Colon (tissue), 2 donors: ENCODE results near the gene RXRB.

Experiments
- FAIRE-seq: peaks from 2 replicates; lab custom pipeline; 2012; peaks lifted over from hg19 to GRCh38; lab: Jason Lieb, UNC
- donor health status: control.
- donor health status: control.

The RXRB gene

DNA sequence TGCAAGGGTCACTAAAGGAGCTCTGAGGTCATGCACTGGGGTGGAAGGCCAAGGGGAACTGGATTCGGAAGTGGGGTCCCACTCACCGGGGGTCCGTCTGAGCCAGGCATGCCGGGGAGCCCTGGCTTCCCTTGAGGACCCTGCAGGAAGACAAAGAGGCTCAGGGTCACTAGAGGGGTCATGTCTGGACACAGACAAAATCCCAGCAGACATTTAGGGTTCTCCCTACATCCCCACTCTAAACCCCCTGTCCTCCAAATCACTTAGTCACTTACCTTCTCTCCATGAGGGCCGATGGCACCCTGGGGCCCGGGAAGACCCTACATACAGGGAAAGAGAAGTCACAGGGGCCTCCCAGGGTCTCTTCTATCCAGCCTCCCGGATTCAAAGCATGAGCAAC lies 23.6 kb downstream of the RXRB start:
- no peak for FAIRE-seq

DNA sequence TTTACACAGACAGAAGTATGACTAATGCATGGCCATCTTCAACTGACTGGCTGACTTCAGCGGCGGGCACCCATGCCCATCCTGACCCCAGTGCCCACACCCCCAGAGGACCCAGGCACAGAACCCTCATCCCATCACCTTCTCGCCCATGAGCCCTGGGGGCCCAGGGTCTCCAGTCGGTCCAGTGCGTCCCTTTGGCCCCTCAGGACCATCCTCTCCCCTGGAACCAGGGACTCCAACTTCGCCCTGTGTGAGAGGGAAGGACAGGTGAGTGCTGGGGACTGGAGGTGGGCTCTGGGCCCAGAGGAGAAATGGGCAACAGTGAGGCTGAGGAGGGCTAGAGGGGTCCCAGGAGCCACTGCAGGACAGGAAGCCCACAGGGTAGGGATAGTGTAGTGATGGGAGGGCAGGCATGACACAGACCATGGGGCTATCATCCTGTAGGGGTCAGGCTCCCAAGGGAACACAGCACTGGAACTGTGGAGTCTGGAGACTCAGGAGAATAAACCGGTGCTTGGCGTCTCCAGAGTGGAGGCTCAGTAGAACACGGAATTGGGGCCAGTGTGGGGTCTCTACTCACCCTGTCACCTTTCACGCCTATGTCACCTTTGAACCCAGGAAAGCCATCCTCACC lies 24.9 kb downstream of the RXRB start:
- no peak for FAIRE-seq

DNA sequence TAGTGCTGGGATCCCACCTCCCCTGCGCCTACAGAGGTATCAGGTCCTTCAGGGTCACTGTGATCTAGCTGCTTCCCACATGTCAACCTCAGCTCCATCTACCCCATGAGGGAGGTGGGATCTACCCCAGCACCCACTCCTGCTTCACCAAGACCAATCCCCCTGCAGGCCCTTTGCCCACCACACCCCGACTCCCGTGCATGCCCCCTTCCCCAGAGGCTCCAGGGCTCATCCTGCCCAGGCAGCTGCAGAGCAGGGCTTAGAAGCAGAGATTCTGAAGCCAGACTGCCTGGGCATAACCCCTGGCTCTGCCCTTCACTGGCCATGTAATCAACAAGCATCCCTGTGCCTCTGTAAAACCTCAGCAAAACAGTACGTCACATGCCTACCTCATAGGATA lies 25.7 kb downstream of the RXRB start:
- no peak for FAIRE-seq

DNA sequence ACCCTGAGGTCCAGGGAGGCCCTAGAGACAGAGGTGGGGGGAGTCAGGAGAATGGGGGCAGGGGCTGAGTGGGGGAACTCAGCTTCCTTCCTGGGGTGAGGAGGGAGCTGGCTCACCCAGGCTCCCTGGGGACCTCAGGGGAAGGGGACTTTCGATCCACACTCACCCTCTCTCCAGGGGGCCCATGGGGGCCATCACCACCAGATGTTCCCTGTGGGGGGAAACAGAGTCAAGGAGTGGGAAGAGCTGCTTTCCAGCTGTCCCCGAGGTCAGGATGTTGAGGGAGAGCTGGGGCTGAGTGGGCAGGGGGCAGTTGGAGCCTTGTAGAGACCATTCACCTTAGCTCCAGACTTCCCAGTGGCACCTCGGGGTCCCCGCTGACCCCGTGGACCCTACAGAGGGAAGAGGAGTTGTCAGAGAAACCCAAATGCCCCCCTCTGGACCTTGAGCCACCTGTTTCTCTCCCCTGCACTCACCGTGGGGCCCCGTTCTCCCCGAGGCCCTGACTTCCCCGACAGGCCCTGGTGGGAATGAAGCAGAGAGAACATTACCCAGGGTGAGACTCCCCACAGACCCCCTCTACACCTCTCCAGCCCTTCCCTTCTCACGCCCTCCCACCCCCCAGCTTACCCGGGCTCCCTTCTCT lies 26.8 kb downstream of the RXRB start:
- FAIRE-seq, result no peak

DNA sequence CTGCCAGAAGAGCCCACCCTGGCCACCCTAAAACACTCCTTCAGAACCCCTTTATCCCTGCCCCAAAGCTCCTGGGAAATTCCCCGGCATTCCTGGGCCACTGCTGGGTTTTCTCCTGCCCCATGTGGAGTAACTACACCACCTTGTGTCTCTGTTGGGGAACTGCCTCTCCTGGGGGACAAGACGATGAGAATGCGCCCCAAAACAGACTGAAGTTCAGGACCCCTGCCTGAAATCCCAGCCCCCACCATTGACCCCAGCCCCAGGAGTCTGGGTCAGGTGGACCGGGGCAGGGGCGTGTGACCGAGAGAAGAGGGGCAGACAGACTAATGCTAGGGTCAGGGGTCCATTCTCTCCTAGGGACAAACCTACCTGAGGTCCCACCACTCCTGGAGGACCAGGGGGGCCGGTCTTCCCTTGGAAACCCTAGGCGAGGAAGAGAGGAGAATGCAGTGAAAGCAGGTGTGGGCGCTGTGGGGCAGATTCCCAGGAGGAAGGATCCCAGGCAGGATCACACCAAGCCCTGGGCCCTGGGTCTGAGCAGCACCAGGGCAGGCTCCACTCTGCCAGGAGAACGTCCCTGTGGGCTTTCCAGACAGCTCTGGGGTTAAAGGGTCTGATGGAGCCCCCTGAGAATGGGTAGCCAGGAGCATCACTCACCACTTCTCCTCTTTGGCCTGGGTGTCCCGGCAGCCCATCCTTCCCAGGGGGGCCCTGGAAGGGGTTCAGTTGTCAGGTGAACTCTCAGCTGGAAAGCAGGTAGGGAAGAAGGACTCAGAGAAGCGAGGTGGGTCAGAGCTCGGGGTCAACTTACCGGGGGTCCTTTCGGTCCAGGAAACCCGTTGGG lies 27.6 kb downstream of the RXRB start:
- FAIRE-seq, result no peak

DNA sequence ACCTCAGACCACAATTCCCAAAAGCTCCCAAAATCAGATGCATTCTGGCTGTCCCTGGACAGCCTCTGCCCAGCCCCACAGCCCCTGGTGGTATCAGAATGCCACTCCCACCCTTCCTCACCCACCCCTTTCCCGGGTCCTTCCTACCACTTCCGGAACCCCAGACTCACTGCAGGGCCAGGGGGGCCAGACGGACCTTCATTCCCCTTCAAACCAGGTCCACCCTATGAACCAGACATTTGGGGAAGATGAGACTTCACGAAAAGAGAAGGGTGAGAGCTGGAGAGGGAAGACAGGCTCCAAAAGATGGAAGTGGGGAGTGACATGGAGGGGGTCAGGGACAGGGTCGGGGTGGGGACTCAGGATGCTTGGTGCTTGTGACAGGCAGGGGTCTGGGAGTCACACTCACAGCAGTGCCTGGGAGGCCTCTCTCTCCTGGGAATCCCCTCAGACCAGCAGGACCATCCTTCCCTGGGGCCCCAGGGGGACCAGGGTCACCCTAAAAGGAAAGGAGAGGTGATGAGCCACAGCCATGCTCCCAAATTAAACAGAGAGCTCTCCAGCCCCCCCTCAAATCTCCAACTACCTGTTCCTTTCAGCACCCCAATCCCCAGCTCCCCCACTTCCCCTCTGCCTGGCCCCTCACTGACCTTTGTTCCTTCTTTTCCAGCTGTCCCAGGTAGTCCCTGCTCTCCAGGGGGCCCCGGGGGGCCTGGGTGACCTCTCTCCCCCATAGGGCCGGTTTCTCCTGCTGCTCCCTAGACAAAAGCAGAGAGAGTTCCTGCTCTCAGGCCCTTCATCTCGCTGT lies 28.4 kb downstream of the RXRB start:
- no peak for FAIRE-seq

DNA sequence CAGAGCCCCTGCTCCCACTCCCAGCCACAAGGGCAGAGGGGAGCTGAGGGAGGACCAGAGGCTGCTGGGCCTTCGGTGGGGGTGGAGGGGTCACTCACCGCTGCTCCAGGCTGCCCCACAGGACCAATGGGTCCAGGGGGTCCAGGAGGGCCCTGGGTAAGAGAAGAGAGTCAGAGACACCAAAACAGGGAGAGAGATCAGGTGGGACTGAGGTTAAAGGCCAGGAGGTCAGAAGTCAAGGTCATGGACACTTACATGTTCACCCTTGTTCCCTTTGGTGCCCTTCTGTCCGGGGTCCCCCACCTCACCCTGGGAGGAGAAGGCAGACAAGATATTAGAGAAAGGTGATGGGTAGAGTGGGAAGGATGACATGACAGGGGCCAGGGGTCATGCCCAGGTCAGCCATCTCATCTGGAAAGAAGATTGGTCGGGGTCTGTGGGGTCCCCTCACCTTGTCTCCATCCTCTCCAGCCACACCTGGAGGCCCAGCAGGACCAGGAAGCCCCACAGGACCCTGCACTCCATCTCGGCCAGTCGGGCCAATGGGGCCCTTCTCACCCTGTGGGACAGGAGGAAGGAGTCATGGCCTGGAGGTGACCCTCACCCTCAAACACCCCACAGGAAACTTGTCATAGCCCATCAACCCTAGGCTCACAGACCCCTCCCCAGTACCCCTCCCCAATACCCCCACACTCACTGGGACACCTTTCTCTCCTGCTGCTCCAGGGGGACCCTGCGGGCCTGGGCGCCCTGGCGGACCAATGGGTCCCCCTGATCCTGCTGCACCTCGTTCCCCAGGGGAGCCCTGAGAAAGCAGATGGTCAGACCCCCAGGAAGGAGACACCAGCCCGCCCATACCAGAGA lies 29.2 kb downstream of the RXRB start:
- FAIRE-seq, result no peak

DNA sequence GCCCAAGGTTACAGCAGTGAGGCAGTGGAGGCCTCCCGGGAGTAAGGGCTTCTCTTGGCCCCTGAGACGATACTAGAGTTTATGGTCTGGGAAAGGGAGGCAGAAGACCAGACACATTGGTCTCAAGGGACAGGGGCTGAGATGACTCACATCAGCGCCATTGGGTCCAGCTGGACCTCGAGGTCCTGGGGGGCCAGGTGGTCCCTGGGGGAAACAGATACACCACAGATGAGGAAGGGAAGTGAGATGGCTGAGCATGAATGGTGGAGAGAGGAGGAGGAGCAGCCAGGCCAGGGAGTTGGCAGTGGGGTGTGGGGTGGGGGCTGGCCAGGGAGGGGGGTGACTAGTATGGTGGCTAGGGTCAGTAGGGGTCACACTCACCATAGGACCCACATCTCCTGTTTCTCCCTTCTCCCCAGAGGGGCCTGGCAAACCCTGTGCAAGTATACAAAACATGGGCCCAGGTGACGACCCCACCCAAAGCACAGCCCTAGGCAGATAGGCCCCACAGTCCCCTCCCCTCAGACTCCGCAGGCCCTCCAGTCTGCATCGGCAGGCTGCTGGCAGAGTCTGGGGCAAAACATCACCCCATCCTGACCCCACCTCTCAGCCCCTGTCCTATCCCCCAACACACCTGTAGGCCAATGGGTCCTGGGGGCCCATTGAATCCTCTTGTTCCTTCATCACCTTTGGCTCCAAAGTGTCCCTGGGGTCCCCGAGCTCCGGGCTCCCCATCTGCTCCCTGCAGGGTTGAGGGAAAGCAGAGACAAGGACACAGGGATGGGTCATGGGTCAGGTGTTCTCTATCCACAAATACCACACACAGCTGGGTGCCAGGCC lies 30.1 kb downstream of the RXRB start:
- no peak for FAIRE-seq

DNA sequence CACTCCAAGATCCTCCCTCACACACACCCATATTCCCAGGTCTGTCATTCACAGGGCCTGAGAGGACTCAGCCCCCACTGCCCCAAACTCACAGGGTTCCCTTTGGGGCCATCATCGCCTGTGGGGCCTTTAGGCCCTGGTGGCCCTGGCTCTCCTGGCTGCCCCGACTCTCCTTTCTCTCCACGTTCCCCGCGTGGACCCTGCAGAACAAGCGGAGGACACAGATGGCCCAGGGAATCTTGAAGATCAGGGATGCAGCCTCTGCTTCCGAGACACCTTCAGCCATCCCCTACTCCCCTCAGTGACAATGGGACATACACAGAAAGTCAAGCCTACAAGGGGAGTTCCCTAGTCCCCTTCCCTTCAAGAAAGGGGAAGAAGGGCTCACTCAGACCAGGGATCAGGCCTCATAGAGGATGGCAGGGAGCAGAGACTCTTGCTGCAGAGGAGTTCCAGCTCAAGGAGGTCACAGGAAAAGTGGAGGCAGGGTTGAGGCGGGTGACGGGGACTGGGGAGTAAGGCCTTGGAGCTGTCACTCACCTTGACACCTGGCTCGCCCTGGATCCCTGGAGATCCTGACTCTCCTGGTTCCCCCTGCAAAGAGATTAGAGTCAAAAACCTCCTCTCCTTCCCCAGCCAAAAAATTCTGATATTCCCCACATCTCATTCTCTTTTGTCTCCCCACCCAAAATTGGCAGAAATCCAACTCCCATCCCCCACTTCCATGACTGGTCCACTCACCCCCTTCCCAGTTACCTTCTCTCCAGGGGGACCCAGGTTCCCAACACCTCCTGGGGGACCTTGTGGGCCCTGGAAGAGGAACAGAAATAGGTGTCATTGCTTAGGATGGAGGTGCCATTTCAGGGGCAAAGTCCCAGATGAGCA lies 30.9 kb downstream of the RXRB start:
- no peak for FAIRE-seq

DNA sequence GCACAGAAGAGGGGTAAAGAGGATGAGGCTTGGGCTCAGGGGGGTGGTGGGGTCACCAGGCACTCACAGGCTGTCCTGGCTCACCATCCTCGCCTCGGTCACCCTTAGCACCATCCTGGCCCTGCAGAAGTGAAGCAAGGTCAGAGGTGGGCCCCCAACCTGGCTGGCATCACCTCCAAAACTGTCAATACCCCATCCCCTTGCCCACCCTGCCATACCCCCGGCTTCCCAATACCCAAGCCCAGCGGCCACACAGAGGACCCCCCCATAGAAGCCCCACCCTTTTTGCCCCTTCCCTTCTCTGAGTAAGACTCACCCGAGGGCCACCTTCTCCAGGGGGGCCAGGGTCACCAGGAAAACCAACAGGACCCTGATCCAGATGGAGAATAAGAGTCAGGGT lies 31.8 kb downstream of the RXRB start:
- no peak for FAIRE-seq

DNA sequence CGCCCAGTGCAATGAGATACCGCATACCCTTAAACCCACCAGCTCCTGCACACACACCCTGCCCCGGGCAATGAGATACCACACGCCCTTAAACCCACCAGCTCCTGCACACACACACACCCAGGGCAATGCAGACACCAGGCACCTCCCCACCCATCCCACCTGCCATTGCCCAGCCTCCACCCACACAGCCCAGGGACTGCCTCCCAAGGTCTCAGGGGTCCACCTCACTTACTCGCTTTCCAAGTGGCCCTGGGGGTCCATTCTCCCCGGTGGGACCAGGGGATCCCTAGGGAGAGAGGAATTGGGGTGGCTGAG lies 32.2 kb downstream of the RXRB start:
- FAIRE-seq, result no peak

DNA sequence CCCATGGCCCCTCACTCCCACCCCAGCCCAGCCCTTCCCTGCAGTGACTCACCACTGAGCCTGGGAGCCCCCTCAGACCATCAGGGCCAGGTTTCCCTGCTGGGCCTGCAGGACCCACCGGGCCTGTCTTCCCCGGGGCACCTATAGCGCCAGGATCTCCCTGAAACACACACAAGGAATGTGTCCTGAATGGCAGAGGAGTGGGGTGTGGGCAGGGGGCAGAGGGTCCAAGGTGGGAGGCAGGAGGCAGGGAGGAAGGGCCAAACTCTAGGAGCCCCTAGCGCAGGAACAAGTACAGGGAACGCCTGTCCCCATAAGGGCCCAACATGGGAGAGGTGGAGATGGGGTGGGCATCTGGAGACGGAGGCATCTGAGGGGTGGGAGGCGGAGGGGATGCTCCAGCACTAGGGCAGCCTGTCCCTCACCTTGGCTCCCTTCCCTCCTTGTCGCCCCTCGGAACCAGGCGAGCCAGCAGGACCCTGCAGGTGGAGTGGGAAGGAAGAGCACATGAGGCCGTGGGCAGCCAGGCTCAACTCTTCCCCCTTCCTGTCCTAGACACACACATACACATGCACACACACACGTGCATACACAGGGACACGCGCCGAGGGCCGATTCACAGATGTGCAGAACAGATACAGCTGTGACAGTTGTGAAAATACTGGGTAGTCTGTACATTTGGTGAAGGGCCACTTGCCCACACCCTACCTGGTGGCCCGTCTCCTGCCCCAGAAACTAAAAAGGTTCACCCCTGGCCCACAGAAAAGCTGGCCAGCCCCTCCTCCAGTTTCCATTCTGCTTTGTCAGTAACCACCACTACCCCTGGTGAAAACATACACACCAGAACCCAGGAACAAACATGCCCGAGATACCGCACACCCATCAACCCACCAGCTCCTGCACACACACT lies 32.8 kb downstream of the RXRB start:
- no peak for FAIRE-seq

DNA sequence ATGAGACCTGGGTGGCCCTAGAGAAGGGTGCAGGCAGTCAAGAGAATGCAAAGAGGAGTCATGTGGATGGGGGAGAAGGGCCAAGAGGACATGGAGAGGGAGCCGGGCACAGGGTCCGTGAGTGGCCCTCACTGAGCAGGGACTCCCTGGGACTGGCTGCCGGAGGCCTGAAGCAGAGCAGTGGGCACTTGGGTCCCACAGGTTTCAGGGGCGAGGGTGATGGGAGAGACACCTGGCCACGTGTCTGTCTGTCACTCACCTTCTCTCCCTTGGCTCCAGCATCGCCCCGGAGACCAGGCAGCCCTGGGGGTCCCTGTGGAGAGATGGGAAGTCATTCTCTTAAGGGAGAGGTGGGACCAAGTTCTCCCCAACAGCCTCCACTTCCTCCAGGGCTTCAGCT lies 33.7 kb downstream of the RXRB start:
- no peak for FAIRE-seq

DNA sequence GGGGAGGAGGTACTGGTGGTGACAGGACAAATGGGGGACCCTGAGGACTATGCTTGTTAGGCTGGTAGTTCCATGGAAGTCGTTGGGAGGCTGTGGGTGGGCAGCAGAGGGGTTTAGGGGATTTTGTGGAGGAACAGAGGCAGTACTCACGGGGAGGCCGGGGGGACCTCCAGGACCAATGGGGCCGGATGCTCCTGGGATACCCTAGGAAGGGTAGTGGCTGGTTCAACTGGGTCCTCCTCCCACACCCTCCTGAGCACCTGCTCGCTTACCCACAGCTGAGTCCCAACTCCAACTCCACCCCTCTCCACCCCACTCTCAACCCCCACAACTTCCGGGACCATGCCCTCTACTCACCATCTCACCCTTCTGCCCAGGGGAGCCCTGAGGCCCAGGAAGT lies 34.1 kb downstream of the RXRB start:
- FAIRE-seq, result no peak

DNA sequence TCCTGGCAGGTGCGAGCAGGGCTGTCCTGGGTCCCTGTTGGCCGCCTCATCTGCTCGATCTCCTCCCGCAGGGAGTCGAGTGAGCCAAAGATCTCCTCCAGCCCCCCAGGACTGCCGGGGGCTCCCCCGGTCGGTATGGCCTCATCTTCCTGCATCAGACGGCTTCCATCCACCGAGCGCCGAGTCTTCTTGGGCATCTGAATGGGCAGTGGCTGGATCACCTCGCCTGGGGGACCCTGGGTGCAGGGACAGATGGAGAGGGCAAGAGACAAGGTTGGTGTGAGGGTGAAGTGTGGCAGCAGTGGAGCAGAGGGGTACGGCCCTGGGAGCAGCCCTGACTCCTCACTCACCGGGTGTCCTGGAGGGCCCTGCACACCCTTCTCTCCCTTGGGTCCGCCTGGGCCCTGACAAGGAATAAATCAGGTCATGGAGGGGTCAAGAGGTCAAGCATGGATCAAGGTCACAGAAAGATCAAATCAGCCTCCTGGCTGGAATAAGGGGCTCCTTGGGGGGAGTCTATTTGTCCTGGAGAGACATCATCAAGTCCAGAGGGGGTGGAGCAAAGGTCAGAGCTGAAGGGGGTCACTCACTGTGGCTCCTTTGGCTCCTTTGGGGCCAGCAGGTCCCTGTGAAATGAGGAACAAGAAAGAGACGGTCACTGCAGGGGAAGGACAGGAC lies 34.7 kb downstream of the RXRB start:
- no peak for FAIRE-seq

DNA sequence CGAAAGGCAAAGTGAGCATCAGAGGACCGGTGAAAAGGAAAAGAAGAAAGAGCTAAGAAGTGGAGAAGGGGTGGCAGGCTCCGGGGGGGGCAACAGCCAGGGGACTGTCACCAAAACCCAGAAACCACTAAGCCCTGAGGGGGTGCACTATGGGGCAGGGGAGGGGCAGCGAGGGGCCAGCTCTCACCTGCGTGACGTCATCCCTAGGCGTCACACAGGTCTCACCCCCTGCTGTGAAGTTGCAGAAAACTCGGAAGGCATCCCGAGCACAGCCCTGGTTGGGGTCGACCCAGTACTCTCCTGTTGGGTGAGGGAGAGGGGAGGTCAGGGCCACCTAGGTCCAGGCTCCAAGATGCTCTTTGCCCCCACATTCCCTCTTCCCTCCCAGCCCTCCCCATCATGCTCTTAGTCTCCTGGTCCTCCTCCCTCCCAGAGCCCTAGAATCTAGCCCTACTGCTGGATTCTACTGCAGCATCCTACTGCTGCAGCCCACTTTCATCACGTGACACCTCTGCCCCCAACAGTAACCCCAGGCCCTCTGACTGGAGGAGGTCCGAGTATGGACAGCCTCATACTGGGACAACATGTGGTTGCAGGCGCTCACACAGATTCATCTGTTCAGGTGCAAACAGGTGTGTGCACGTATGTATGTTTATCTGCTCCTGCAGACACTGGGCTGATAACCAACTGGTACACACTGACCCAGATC lies 35.6 kb downstream of the RXRB start:
- no peak for FAIRE-seq

DNA sequence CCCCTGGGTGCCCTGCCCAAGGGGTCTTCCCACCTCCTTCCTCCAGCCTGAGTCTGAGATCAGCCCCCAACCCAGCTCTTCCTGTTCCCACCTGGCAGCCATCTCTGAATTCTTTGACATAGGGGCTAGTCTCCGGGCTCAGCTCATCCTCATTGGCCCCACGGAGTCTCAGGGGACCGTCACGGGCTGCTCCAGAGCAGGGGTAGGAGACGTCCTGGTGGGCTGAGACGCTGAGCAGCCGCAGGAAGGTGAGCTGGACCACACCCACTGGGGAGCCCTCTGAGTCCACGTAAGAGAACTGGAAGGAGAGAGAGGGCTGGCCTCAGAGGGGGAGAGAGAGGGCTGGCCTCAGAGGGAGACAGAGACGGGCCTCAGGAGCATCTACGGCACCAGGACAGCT lies 36.3 kb downstream of the RXRB start:
- FAIRE-seq, result no peak
